Naive thymus-derived CD4-positive, alpha-beta T cell (primary cell): ENCODE measurements around the gene ARHGAP10. TPM values are rescaled to one million over a fixed set of nuclear protein-coding genes. Genes with fewer than 3 reads are reported as not detected.

ENCODE experiments used
- ATAC-seq: fragments of 150-1000 bp; cut with Tn5 transposase; 2 replicates; pipeline ENCODE4 v1.10.0; 2021; ENCODE audit warnings: mild to moderate bottlenecking, moderate library complexity
- CTCF ChIA-PET: fragments of 350-600 bp; sonication (Branson Sonifier 250); formaldehyde crosslinking; loops from one replicate; lab custom pipeline; 2021; ENCODE audit warnings: antibody characterized with exemption; lab: Charles Lee
- POLR2A ChIA-PET: fragments of 350-600 bp; sonication (Branson Sonifier 250); formaldehyde crosslinking; loops from one replicate; lab custom pipeline; 2021; ENCODE audit warnings: antibody characterized with exemption, inconsistent platforms; lab: Charles Lee
- DNase-seq, 9 donors: peaks; one replicate each; pipeline versions ENCODE4 v3.0.0 to v3.0.0-alpha.2; 2020 to 2022; ENCODE audit warnings: mixed read lengths in 1 of 9
- H3K27ac ChIP-seq: one replicate; pipeline ENCODE4 v1.7.0; 2013; ENCODE audit warnings: mild to moderate bottlenecking, low read depth, low read length, moderate library complexity
- H3K27me3 ChIP-seq, 2 donors: one replicate each; pipeline ENCODE4 v1.7.0; 2013; ENCODE audit warnings: low read length in 2 of 2, mild to moderate bottlenecking in 2 of 2, moderate library complexity in 2 of 2; ENCODE audit not compliant: control insufficient read depth in 2 of 2, insufficient read depth in 2 of 2
- H3K36me3 ChIP-seq, 3 experiments: 1 replicate in 2 of 3; 2 replicates in 1 of 3; pipeline ENCODE4 v1.7.0; 2013; ENCODE audit warnings: low read length in 3 of 3, mild to moderate bottlenecking in 3 of 3, moderate library complexity in 1 of 3; ENCODE audit not compliant: insufficient read depth in 3 of 3, control insufficient read depth in 2 of 3
- H3K4me1 ChIP-seq, 2 donors: one replicate each; pipeline ENCODE4 v1.7.0; 2013; ENCODE audit warnings: low read length in 2 of 2, mild to moderate bottlenecking in 2 of 2, moderate library complexity in 1 of 2; ENCODE audit not compliant: control insufficient read depth in 2 of 2, insufficient read depth in 2 of 2
- H3K4me3 ChIP-seq: 2 replicates; pipeline ENCODE4 v1.7.0; 2013; ENCODE audit warnings: mild to moderate bottlenecking, low read length
- H3K9me3 ChIP-seq, 3 experiments: 1 replicate in 2 of 3; 2 replicates in 1 of 3; pipeline ENCODE4 v1.7.0; 2013; ENCODE audit warnings: low read length in 3 of 3; ENCODE audit not compliant: control insufficient read depth in 2 of 3
- H3K27ac Mint-ChIP-seq, 9 donors: one replicate each; pipeline ENCODE4 v1.8.0; 2020 to 2022; ENCODE audit warnings: mixed read lengths in 9 of 9, mild to moderate bottlenecking in 8 of 9, moderate library complexity in 5 of 9, inconsistent platforms in 2 of 9
- H3K27me3 Mint-ChIP-seq, 5 donors: one replicate each; pipeline ENCODE4 v1.8.0; 2021 to 2022; ENCODE audit warnings: mixed read lengths in 5 of 5, mild to moderate bottlenecking in 1 of 5
- H3K36me3 Mint-ChIP-seq, 5 donors: one replicate each; pipeline ENCODE4 v1.8.0; 2020 to 2022; ENCODE audit warnings: mixed read lengths in 5 of 5, mild to moderate bottlenecking in 3 of 5, inconsistent platforms in 1 of 5
- H3K4me1 Mint-ChIP-seq, 7 donors: one replicate each; pipeline ENCODE4 v1.8.0; 2020 to 2022; ENCODE audit warnings: mixed read lengths in 7 of 7, mild to moderate bottlenecking in 3 of 7, inconsistent platforms in 1 of 7
- H3K4me3 Mint-ChIP-seq, 10 donors: one replicate each; pipeline ENCODE4 v1.8.0; 2020 to 2022; ENCODE audit warnings: mild to moderate bottlenecking in 10 of 10, mixed read lengths in 10 of 10, moderate library complexity in 6 of 10, inconsistent platforms in 2 of 10
- H3K9me3 Mint-ChIP-seq, 11 donors: one replicate each; pipeline ENCODE4 v1.8.0; 2020 to 2022; ENCODE audit warnings: mixed read lengths in 11 of 11, mild to moderate bottlenecking in 4 of 11, inconsistent platforms in 1 of 11, moderate library complexity in 1 of 11
- intact Hi-C, 2 donors: fragments of 100-400 bp; cut with micrococcal nuclease; formaldehyde crosslinking; loops; one replicate each; pipeline ENCODE4 v1.15.1; 2023
- polyA plus RNA-seq, 2 donors: library from polyadenylated mRNA; unstranded; fragments of 300-500 nt; fragmentation: Illumina TruSeq; gene quantifications; one replicate each; pipeline ENCODE4 v1.2.3, GENCODE V29; 2021
- total RNA-seq, 6 experiments: library from RNA in 5 of 6; stranded (reverse) in 5 of 6; gene quantifications; 1 replicate in 5 of 6; 2 replicates in 1 of 6; pipeline ENCODE4 v1.2.3 and lab custom pipeline; 2021 to 2026

The ARHGAP10 gene
- total and polyA plus RNA-seq, 7 experiments from 2014 or later: 1.9 to 8.5 (median 3.0) TPM

DNA sequence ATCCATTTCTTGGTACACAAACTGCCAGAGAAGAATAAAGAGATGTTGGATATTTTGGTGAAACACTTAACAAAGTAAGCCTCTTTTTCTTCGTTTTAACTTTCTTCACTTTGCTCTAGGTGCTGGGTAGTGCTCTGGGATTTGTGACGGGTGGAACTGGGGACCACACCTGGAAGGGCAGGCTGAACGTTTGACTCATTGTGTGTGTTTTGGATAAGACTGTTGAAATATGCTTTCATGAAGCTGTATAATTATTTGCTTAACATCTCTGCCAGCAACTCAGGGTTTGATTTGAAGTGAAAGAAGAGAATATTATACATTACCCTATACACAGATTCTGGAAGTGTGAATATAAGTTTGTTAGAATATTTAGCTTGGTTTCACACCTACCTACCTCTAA lies 233.2 kb downstream of the ARHGAP10 start:
- Mint-ChIP-seq H3K27ac (no peak overlapping the region), H3K36me3 (peaks cover 3 to 31% (median 21%) of the 10 kb centered on the region in 5 donors)
- no peaks in the 10 kb centered on the region for H3K27me3 ChIP-seq

DNA sequence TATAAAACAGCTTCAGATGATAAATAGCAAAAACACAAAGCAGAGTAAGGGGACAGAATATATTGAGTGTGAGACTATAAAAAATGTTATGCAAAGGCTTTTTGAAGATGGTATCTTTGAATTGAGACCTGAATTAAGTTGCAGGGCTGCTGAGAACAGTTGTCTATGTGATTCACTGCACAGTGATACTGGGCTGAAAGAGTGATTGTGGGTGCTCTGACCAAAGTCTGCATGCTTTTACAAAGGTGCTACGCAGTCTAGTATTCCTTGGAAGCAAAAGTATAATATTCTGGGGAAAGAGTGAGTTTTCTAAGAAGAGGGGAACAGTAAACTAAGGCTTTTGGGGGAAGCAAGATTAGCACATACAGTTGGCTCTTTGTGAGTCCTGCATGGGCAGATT lies 234.0 kb downstream of the ARHGAP10 start:
- Mint-ChIP-seq H3K4me1 (peaks cover 0 to 1% (median 0%) of the 10 kb centered on the region in 7 donors), H3K9me3 (peaks cover 0 to 2% (median 0%) of the 10 kb centered on the region in 11 donors), H3K27ac (no peak overlapping the region), H3K36me3 (peaks cover 3 to 33% (median 22%) of the 10 kb centered on the region in 5 donors), H3K4me3 (no peak overlapping the region), H3K27me3 (peaks cover 0 to 2% (median 0%) of the 10 kb centered on the region in 5 donors)
- ChIA-PET CTCF (no interaction called here), POLR2A (no interaction called here)
- intact Hi-C loops: no loop called here
- DNase-seq (no peak), ATAC-seq (no peak)
- Histone ChIP-seq H3K4me1 (no peaks in the 10 kb centered on the region), H3K9me3 (no peaks in the 10 kb centered on the region), H3K27ac (no peak overlapping the region), H3K27me3 (no peaks in the 10 kb centered on the region), H3K4me3 (no peak overlapping the region), H3K36me3 (no peaks in the 10 kb centered on the region)

More for the DNA sequence above, 233.2 kb downstream of the ARHGAP10 start:
- Mint-ChIP-seq H3K4me3 (no peak overlapping the region), H3K9me3 (peaks cover 0 to 2% (median 0%) of the 10 kb centered on the region in 11 donors), H3K27me3 (peaks cover 0 to 2% (median 0%) of the 10 kb centered on the region in 5 donors), H3K4me1 (peaks cover 0 to 1% (median 0%) of the 10 kb centered on the region in 7 donors)
- Histone ChIP-seq H3K9me3 (no peaks in the 10 kb centered on the region), H3K27ac (no peak overlapping the region), H3K4me1 (no peaks in the 10 kb centered on the region), H3K36me3 (no peaks in the 10 kb centered on the region), H3K4me3 (no peak overlapping the region)
- intact Hi-C loops: no loop called here
- ATAC-seq (no peak), DNase-seq (no peak)
- ChIA-PET POLR2A (no interaction called here), CTCF (interaction anchor here (0.5 kb wide), 1 partner anchor 1302 kb away, joined by 3 read pairs; no protein-coding TSS in a partner anchor)

DNA sequence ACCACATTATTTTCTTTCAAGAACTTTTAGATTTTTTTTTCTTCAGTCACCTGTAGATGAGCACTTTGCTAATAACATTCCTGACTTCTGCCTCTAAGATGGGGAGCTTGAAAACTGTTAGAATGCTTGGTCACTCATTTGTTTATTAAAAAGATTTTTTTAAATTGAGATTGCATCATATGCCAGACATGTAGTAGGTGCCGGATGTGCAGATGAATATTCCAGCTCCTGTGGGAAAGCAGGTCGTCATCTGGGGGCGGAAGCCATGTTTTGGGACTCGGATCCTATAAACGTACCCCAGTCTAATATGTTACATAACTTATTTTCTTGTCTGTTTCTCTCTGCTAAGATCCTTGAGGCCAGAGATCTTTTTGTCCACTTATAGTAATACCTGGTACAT lies 236.8 kb downstream of the ARHGAP10 start:
- H3K4me3 Mint-ChIP-seq: no peak overlapping the region
- Histone ChIP-seq H3K4me3 (no peak overlapping the region), H3K9me3 (no peaks in the 10 kb centered on the region), H3K27ac (no peak overlapping the region), H3K4me1 (no peaks in the 10 kb centered on the region), H3K36me3 (no peaks in the 10 kb centered on the region), H3K27me3 (no peaks in the 10 kb centered on the region)
- peaks cover 0 to 1% (median 0%) of the 10 kb centered on the region in 7 donors for H3K4me1 Mint-ChIP-seq
- peaks cover 0 to 2% (median 0%) of the 10 kb centered on the region in 11 donors for H3K9me3 Mint-ChIP-seq
- peaks cover 0 to 2% (median 0%) of the 10 kb centered on the region in 5 donors for H3K27me3 Mint-ChIP-seq
- peaks cover 3 to 33% (median 19%) of the 10 kb centered on the region in 5 donors for H3K36me3 Mint-ChIP-seq
- intact Hi-C loops: no loop called here
- ChIA-PET POLR2A (no interaction called here), CTCF (no interaction called here)
- DNase-seq (no peak), ATAC-seq (no peak)
- H3K27ac Mint-ChIP-seq: no peak overlapping the region

DNA sequence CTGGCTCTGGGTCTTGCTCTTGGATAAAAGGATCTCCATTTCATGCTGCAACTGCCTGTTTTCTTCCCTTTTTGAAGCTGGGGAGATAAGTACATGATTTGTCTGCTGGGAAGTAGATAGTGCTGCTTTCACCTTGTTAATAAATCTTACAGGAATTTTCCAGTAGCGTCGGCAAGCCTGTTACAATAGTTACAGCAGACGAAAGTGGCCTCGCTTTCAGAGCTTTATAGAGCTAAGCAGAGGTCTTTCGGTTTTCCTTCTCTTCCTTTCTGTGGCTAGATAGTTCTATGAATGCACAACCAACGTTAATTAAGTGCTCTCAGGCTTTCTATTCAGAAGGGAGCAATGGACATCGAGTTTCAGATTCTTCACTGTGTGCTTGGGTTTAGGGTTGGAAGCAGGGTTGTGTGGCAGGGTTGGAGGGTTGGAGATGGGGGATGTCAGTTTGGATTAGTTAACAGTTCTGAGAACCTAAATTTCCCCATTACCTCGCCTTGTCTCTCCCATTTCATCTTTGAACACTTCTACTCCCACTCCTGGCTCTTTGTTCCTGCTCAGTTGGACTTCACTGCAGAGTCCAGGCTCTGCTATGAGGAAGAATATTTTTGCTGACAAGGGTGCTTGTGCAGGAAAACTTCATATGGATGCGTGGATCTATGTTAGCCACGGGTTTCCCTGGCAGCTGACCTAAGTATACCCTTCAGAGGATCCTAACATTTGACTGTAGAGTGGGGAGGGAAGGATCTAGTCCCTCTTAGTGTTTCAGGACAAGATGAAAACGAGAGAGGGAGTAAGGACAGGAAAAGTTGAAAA lies 237.9 kb downstream of the ARHGAP10 start:
- no peak overlapping the region for H3K27ac ChIP-seq
- ATAC-seq (no peak), DNase-seq (no peak)
- intact Hi-C loops: no loop called here
- no peaks in the 10 kb centered on the region for H3K4me1 Mint-ChIP-seq
- CTCF ChIA-PET: interaction anchor here (0.6 kb wide), 1 partner anchor 67 kb away, joined by 3 read pairs; no protein-coding TSS in a partner anchor
- peaks cover 0 to 2% (median 0%) of the 10 kb centered on the region in 5 donors for H3K27me3 Mint-ChIP-seq
- H3K27me3 ChIP-seq: no peaks in the 10 kb centered on the region
- H3K36me3 ChIP-seq: no peaks in the 10 kb centered on the region
- H3K9me3 ChIP-seq: no peaks in the 10 kb centered on the region
- no peak overlapping the region for H3K27ac Mint-ChIP-seq
- H3K36me3 Mint-ChIP-seq: peaks cover 3 to 24% (median 19%) of the 10 kb centered on the region in 5 donors
- peaks cover 0 to 4% (median 0%) of the 10 kb centered on the region in 11 donors for H3K9me3 Mint-ChIP-seq
- H3K4me3 Mint-ChIP-seq: no peak overlapping the region
- no peak overlapping the region for H3K4me3 ChIP-seq
- no peaks in the 10 kb centered on the region for H3K4me1 ChIP-seq
- POLR2A ChIA-PET: no interaction called here

DNA sequence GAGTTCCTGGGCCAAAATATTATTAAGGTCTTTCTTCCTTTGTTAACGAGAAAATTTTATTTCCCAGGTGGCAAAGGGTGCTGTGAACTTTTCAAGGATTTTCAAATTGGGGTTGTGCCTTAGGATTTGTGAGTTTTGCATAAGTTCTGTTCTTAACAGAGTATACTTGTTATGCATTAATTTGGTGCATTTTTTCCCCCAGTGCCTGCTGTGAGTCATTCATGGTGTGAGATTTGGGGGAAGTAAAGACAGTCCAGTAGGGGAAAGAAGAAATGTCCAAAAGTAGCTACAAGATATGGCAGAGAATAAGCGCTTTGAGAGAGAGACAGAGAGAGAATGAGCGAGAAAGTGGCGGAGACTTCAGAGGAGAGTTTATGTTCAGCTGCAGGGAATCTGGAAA lies 239.2 kb downstream of the ARHGAP10 start:
- H3K4me3 ChIP-seq: no peak overlapping the region
- H3K27ac ChIP-seq: no peak overlapping the region
- H3K9me3 Mint-ChIP-seq: peaks cover 0 to 4% (median 0%) of the 10 kb centered on the region in 11 donors
- H3K27ac Mint-ChIP-seq: no peak overlapping the region
- intact Hi-C loops: no loop called here
- no peak overlapping the region for H3K4me3 Mint-ChIP-seq
- no peaks in the 10 kb centered on the region for H3K27me3 Mint-ChIP-seq
- ATAC-seq (no peak), DNase-seq (no peak)
- no peaks in the 10 kb centered on the region for H3K36me3 ChIP-seq
- peaks cover 0 to 20% (median 11%) of the 10 kb centered on the region in 5 donors for H3K36me3 Mint-ChIP-seq
- no peaks in the 10 kb centered on the region for H3K27me3 ChIP-seq
- no peaks in the 10 kb centered on the region for H3K4me1 Mint-ChIP-seq
- ChIA-PET POLR2A (no interaction called here), CTCF (no interaction called here)
- H3K9me3 ChIP-seq: no peaks in the 10 kb centered on the region
- H3K4me1 ChIP-seq: no peaks in the 10 kb centered on the region

DNA sequence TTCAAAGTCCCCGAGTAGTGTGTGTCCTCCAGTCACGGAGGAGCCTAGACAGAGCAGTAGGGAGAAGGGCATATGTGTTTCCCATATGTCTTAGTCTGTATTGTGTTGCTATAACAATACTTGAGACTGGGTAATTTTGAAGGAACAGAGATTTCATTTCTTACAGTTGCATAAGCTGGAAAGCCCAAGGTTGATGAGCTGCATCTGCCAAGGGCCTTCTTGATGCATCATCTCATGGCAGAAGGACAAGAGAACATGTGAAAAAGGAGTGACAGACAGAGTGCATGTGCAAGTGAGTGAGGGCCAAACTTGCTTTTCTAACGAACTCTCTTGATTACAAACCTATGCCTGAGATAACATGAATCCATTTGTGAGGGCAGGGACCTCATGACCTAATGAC lies 243.4 kb downstream of the ARHGAP10 start:
- H3K9me3 ChIP-seq: no peaks in the 10 kb centered on the region
- H3K27ac ChIP-seq: no peak overlapping the region
- ChIA-PET CTCF (no interaction called here), POLR2A (no interaction called here)
- H3K27me3 ChIP-seq: no peaks in the 10 kb centered on the region
- Mint-ChIP-seq H3K4me3 (no peak overlapping the region), H3K9me3 (peaks cover 0 to 5% (median 0%) of the 10 kb centered on the region in 11 donors), H3K36me3 (peaks cover 0 to 15% (median 8%) of the 10 kb centered on the region in 5 donors), H3K27ac (no peak overlapping the region), H3K27me3 (no peaks in the 10 kb centered on the region), H3K4me1 (peaks cover 0 to 2% (median 0%) of the 10 kb centered on the region in 7 donors)
- ATAC-seq (no peak), DNase-seq (no peak)
- H3K4me3 ChIP-seq: no peak overlapping the region
- no peaks in the 10 kb centered on the region for H3K36me3 ChIP-seq
- intact Hi-C loops: no loop called here
- no peaks in the 10 kb centered on the region for H3K4me1 ChIP-seq
